NCI-H2171 treated with DMSO at 0.1 percent for 48 hours (cell line): ENCODE results near the gene CNOT4.
A peak's percentile ranks its signal among the peaks of the same experiment; 100 is the strongest.

ENCODE experiments used
- DNase-seq: peaks from one replicate; lab custom pipeline; 2025; lab: John Stamatoyannopoulos, UW

The CNOT4 gene

GRCh38 chr7:135509839-135510591 lies at the start of gene CNOT4:
CNOT4 (minus strand) TSS chr7:135510102; CDS start chr7:135438331, 71,771 bp downstream.
- DNase-seq = peak; percentile 97

- DNase-seq = no peak
These were observed 49.0 kb upstream of the CNOT4 start for GRCh38 chr7:135558881-135559280.

- DNase-seq = peak; percentile 84
These were observed 48.5 kb upstream of the CNOT4 start for GRCh38 chr7:135558337-135558767.

- peak; percentile 94 for DNase-seq
These were observed 47.8 kb upstream of the CNOT4 start, which contains the start of gene NUP205 for GRCh38 chr7:135557455-135558336. NUP205 (plus strand) TSS chr7:135557917; CDS start chr7:135557945, 28 bp downstream.

- DNase-seq = no peak
These were observed 43.4 kb upstream of the CNOT4 start for GRCh38 chr7:135553346-135553745.

GRCh38 chr7:135552148-135552547 lies 42.2 kb upstream of the CNOT4 start:
- no peak for DNase-seq

- DNase-seq = no peak
These were observed 40.3 kb upstream of the CNOT4 start for GRCh38 chr7:135550196-135550595.

GRCh38 chr7:135541029-135541428 lies 31.1 kb upstream of the CNOT4 start:
- no peak for DNase-seq

- DNase-seq = no peak
These were observed 29.7 kb upstream of the CNOT4 start for GRCh38 chr7:135539629-135540028.

- DNase-seq = no peak
These were observed 28.5 kb upstream of the CNOT4 start for GRCh38 chr7:135538376-135538775.

- DNase-seq = no peak
These were observed 28.0 kb upstream of the CNOT4 start for GRCh38 chr7:135537905-135538304.

GRCh38 chr7:135537453-135537852 lies 27.6 kb upstream of the CNOT4 start:
- no peak for DNase-seq

- no peak for DNase-seq
These were observed 26.2 kb upstream of the CNOT4 start for GRCh38 chr7:135536150-135536549.

GRCh38 chr7:135527025-135527424 lies 17.1 kb upstream of the CNOT4 start:
- DNase-seq = no peak

- DNase-seq = no peak
These were observed 15.5 kb upstream of the CNOT4 start for GRCh38 chr7:135525426-135525825.

GRCh38 chr7:135523146-135523545 lies 13.2 kb upstream of the CNOT4 start:
- no peak for DNase-seq

GRCh38 chr7:135522509-135522908 lies 12.6 kb upstream of the CNOT4 start:
- no peak for DNase-seq

- no peak for DNase-seq
These were observed 10.0 kb upstream of the CNOT4 start for GRCh38 chr7:135519871-135520270.

- no peak for DNase-seq
These were observed 9.4 kb upstream of the CNOT4 start for GRCh38 chr7:135519233-135519688.

- DNase-seq = no peak
These were observed 8.8 kb upstream of the CNOT4 start for GRCh38 chr7:135518748-135519147.

- DNase-seq = no peak
These were observed 7.2 kb upstream of the CNOT4 start for GRCh38 chr7:135517060-135517459.

- no peak for DNase-seq
These were observed 5.0 kb upstream of the CNOT4 start for GRCh38 chr7:135514856-135515255.
